ENCODE results near the gene SSUH2. TPM values are rescaled to one million over a fixed set of nuclear protein-coding genes. Genes with fewer than 3 reads are reported as not detected.

The SSUH2 gene
- total RNA-seq, 4 donors from 2014 or later: 0.32 to 5.1 (median 0.66) TPM; not detected in 1

GRCh38 chr3:8604988-8605387, 39.6 kb downstream of the SSUH2 start:
- H3K27ac ChIP-seq (replicated peaks in 1 of 4): no peak overlapping the region
- intact Hi-C loops (cut with DNase I): no loop called here
- 98% methylated on average over 3 of the region's 3 CpGs for WGBS
- H3K4me3 ChIP-seq: no peak overlapping the region
- H3K27me3 ChIP-seq: no peaks in the 10 kb centered on the region
- peaks cover 12 to 14% (median 12%) of the 10 kb centered on the region in 4 donors for H3K4me1 ChIP-seq
- no peak for DNase-seq (ENCODE audit: extremely low spot score)
- H3K9me3 ChIP-seq: no peaks in the 10 kb centered on the region
- H3K36me3 ChIP-seq: no peaks in the 10 kb centered on the region
- TF ChIP-seq CTCF (IDR thresholded peaks at IDR 0.05) (no peak), EP300 (IDR thresholded peaks at IDR 0.05) (no peak), POLR2A (IDR thresholded peaks at IDR 0.05; ENCODE audit: low read depth) (no peak), POLR2AphosphoS5 (IDR thresholded peaks at IDR 0.05) (no peak)

- TF ChIP-seq EP300 (IDR thresholded peaks at IDR 0.05) (no peak), POLR2A (IDR thresholded peaks at IDR 0.05; ENCODE audit: low read depth) (no peak), POLR2AphosphoS5 (IDR thresholded peaks at IDR 0.05) (no peak), CTCF (IDR thresholded peaks at IDR 0.05) (no peak)
- H3K36me3 ChIP-seq: no peaks in the 10 kb centered on the region
- no peak overlapping the region for H3K27ac ChIP-seq (replicated peaks in 1 of 4)
- DNase-seq (ENCODE audit: extremely low spot score): no peak
- H3K27me3 ChIP-seq: no peaks in the 10 kb centered on the region
- WGBS: 85% methylated on average over 7 of the region's 7 CpGs
- no peaks in the 10 kb centered on the region for H3K9me3 ChIP-seq
- intact Hi-C loops (cut with DNase I): no loop called here
- H3K4me3 ChIP-seq: no peak overlapping the region
- H3K4me1 ChIP-seq: peaks cover 12 to 14% (median 12%) of the 10 kb centered on the region in 4 donors
Observed at GRCh38 chr3:8604006-8604405, 40.6 kb downstream of the SSUH2 start.

- H3K27ac ChIP-seq (replicated peaks in 1 of 4): no peak overlapping the region
- H3K9me3 ChIP-seq: no peaks in the 10 kb centered on the region
- no peak overlapping the region for H3K4me3 ChIP-seq
- WGBS: 79% methylated on average over 9 of the region's 9 CpGs
- no peaks in the 10 kb centered on the region for H3K27me3 ChIP-seq
- no peak for TF ChIP-seq CTCF (IDR thresholded peaks at IDR 0.05)
- no peak for TF ChIP-seq POLR2AphosphoS5 (IDR thresholded peaks at IDR 0.05)
- no peak for TF ChIP-seq POLR2A (IDR thresholded peaks at IDR 0.05; ENCODE audit: low read depth)
- no peak for TF ChIP-seq EP300 (IDR thresholded peaks at IDR 0.05)
- H3K4me1 ChIP-seq: peaks cover 12 to 14% (median 12%) of the 10 kb centered on the region in 4 donors
- intact Hi-C loops (cut with DNase I): no loop called here
- no peak for DNase-seq (ENCODE audit: extremely low spot score)
- no peaks in the 10 kb centered on the region for H3K36me3 ChIP-seq
Observed at GRCh38 chr3:8603115-8603710, 41.4 kb downstream of the SSUH2 start.

GRCh38 chr3:8600457-8600856, 44.1 kb downstream of the SSUH2 start:
- H3K4me3 ChIP-seq: no peak overlapping the region
- DNase-seq (ENCODE audit: extremely low spot score): no peak
- H3K4me1 ChIP-seq: peaks cover 0 to 6% (median 0%) of the 10 kb centered on the region in 4 donors
- H3K36me3 ChIP-seq: no peaks in the 10 kb centered on the region
- H3K27ac ChIP-seq (replicated peaks in 1 of 4): no peak overlapping the region
- TF ChIP-seq POLR2A (IDR thresholded peaks at IDR 0.05; ENCODE audit: low read depth) (no peak), POLR2AphosphoS5 (IDR thresholded peaks at IDR 0.05) (no peak), CTCF (IDR thresholded peaks at IDR 0.05) (no peak)
- no peaks in the 10 kb centered on the region for H3K9me3 ChIP-seq
- intact Hi-C loops (cut with DNase I): no loop called here
- H3K27me3 ChIP-seq: no peaks in the 10 kb centered on the region

GRCh38 chr3:8599146-8599545, 45.5 kb downstream of the SSUH2 start:
- Histone ChIP-seq H3K27me3 (no peaks in the 10 kb centered on the region), H3K4me1 (peaks cover 0 to 10% (median 0%) of the 10 kb centered on the region in 4 donors), H3K4me3 (no peak overlapping the region), H3K36me3 (no peaks in the 10 kb centered on the region), H3K27ac (replicated peaks in 1 of 4) (no peak overlapping the region), H3K9me3 (no peaks in the 10 kb centered on the region)
- WGBS: 83% methylated on average over 3 of the region's 3 CpGs
- intact Hi-C loops (cut with DNase I): no loop called here
- no peak for TF ChIP-seq POLR2A (IDR thresholded peaks at IDR 0.05; ENCODE audit: low read depth)
- no peak for TF ChIP-seq EP300 (IDR thresholded peaks at IDR 0.05)
- TF ChIP-seq POLR2AphosphoS5 (IDR thresholded peaks at IDR 0.05): no peak
- no peak for TF ChIP-seq CTCF (IDR thresholded peaks at IDR 0.05)
- DNase-seq (ENCODE audit: extremely low spot score): no peak

All from esophagus muscularis mucosa (tissue), 4 donors.